NCI-H2081 (cell line): ENCODE results near the gene OAS1.
A peak's percentile ranks its signal among the peaks of the same experiment; 100 is the strongest.
"Not testable (repeated sequence)": the region's sequence is repeated elsewhere in the genome, so short reads cannot be mapped to it uniquely, and the experiment has no call there.

ENCODE experiments used
- DNase-seq, 2 experiments: peaks; one replicate each; lab custom pipeline; 2025; lab: John Stamatoyannopoulos, UW

The OAS1 gene

GRCh38 chr12:112936927-112937326 is 30.2 kb downstream of the OAS1 start:
- DNase-seq = no peak

GRCh38 chr12:112937741-112938719 is 31.3 kb downstream of the OAS1 start, which contains the start of gene OAS3:
Gene OAS3 (plus strand): TSS chr12:112938474. CDS start chr12:112938531, 57 bp downstream.
- DNase-seq = peak; percentile 27 to 39

- no peak for DNase-seq
Observed at GRCh38 chr12:112938751-112939150, 32.0 kb downstream of the OAS1 start.

DNA sequence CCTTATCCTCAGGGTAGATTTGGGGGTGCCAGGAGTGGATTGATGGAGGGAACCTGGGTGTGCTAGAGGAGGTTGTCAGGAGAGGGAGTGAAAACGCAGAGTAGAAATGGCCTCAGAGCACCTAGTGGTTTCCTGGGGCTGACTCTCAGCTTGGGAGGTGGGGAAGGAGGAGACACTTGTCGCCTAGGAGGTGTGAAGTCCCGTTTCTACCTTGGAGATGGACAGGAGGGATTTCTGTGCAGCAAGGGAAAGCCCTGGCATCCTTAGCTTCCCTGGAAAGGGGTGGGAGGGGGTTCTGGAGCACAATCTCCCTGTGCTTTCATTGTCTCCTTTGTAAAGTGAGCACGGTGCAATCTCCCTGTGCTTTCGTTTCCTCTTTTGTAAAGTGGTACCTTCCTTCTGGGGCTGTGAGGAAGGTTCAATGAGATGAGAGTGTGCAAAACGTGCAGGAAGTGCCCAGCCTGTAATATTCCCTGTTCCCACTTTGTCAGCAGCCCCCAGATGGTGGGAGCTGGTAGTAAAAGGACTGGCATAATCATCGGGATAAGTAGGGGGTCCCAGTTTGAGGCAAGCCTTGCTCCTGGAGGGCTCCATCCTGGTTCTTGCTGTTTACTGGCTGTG is 33.1 kb downstream of the OAS1 start:
- DNase-seq = no peak

- DNase-seq = no peak
Observed at GRCh38 chr12:112941528-112942335, 35.0 kb downstream of the OAS1 start.

DNA sequence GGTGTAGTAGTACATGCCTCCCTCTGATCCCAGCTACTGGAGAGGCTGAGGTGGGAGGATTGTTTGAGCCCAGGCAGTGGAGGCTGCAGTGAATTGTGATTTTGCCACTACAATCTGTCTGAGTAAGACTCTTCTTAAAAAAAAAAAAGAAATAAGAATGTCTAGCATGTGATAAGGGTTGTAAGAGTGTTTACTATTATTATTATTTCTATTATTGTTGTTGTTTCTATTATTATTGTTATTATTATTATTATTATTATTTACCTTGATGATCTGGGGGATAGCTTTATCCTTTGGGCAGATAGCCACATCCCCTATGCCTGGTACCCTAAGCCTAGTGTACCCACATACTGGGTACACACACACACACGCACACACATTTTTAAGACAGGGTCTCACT is 35.8 kb downstream of the OAS1 start:
- DNase-seq = no peak

DNA sequence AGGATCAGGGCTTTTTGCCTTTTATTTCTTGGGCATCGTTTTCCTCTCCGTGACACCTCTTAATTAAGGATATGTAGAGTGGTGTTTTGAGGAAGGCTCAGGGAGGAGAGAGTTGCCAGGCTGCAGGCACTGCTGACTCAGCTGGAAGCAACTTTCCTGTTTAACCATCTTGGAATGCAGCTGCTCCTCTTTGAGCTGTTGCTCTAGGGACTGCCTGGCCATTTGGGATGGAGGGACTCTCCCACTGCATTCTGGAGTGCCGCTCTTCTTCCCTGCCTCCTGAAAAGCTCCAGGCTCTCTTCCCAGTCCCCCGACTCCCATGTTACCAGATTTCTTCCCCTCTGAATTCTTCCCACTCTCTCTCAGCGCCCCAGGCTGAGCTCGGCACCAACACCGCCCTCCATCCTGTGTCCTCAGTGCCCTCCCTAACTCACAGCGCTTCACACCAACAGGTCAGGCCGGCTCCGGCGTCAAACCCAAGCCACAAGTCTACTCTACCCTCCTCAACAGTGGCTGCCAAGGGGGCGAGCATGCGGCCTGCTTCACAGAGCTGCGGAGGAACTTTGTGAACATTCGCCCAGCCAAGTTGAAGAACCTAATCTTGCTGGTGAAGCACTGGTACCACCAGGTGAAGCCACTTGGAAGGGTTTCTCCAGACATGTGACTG is 37.4 kb downstream of the OAS1 start:
- DNase-seq = no peak

DNA sequence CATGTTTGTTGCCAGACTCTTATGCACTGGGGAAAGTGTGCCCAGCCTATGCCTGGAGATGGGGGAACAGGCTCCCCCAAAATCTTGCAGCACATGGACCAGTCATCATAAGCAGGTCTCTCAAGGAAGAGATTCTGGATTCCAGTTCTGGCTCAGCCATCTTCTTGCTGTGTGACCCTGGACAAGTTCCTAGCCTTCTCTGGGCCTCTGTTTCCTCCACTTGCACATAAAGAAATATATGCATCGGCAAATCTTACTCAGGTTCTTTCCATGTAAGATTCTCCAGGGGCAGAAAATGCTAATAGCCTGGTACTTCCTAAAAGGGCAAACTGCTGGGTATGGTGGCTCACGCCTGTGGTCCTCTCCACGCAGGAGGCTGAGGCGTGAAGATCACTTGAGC is 38.8 kb downstream of the OAS1 start:
- no peak for DNase-seq

GRCh38 chr12:112946236-112947000 is 39.7 kb downstream of the OAS1 start:
- DNase-seq = no peak

- DNase-seq = no peak
Observed at GRCh38 chr12:112947314-112947713, 40.6 kb downstream of the OAS1 start.

DNA sequence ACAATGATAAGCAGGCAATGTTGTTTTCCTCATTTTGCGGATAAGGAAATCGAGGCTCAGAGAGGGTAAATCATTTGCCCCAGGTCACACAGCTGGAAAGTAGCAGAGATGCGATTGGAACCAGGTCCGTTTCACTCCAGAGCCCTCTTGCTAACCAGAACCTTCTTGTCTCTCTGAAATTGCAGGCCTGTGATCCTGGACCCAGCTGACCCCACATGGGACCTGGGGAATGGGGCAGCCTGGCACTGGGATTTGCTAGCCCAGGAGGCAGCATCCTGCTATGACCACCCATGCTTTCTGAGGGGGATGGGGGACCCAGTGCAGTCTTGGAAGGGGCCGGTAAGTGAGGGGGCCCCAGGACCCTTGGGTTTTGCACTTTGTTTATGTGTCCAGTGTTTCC is 41.0 kb downstream of the OAS1 start:
- no peak for DNase-seq

GRCh38 chr12:112948806-112949205 is 42.0 kb downstream of the OAS1 start:
- no peak for DNase-seq

DNA sequence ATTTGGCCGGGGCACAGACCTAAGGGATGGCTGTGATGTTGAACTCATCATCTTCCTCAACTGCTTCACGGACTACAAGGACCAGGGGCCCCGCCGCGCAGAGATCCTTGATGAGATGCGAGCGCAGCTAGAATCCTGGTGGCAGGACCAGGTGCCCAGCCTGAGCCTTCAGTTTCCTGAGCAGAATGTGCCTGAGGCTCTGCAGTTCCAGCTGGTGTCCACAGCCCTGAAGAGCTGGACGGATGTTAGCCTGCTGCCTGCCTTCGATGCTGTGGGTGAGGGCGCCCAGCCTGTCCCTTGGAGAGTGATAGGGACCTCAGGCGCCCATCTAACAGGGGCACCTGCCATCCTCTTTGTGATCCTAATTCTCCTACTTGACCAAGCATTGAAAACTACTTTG is 43.9 kb downstream of the OAS1 start:
- no peak for DNase-seq

- DNase-seq = not testable (repeated sequence)
Observed at GRCh38 chr12:112957125-112957524, 50.4 kb downstream of the OAS1 start.

DNA sequence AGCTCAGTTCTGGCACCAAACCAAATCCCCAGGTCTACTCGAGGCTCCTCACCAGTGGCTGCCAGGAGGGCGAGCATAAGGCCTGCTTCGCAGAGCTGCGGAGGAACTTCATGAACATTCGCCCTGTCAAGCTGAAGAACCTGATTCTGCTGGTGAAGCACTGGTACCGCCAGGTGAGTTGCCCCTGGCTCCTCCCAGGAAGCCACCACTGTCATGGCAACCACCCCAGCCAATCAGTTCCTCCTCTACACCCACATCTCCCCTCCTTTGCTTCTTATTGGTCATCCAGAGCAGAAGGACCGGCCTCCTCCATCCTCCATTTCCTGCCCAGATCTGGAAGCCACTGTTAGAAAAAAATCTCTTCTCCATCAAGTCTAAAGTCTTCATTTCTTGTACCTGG is 54.3 kb downstream of the OAS1 start:
- DNase-seq = no peak

- no peak for DNase-seq
Observed at GRCh38 chr12:112961536-112961935, 54.8 kb downstream of the OAS1 start.

- no peak for DNase-seq
Observed at GRCh38 chr12:112962561-112962960, 55.8 kb downstream of the OAS1 start.

DNA sequence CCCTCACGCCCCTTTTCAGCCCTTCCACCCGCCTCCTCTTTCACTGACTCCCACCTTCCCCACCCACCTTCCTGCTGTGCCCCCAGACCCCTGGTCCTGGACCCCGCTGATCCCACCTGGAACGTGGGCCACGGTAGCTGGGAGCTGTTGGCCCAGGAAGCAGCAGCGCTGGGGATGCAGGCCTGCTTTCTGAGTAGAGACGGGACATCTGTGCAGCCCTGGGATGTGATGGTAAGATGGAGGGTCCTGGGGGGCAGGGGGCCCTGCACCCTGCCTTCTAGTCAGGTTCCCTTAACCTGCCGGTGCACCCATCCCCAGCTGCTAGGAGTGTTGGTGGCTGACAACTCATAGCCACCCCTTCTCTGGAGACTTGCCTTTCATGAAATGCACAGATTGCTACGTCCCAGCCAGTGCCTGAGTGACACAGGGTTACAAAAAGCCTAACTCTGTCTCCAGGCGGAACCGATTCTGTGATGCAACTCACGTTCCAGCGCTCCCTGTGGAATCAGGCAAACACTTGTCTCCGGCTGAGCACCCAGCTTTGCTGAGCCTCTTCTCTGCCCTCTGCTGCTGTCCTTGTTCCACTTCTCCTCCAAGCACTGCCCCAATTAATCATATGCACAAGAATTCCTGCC is 56.6 kb downstream of the OAS1 start:
- DNase-seq = no peak

- no peak for DNase-seq
Observed at GRCh38 chr12:112964067-112964670, 57.4 kb downstream of the OAS1 start.

DNA sequence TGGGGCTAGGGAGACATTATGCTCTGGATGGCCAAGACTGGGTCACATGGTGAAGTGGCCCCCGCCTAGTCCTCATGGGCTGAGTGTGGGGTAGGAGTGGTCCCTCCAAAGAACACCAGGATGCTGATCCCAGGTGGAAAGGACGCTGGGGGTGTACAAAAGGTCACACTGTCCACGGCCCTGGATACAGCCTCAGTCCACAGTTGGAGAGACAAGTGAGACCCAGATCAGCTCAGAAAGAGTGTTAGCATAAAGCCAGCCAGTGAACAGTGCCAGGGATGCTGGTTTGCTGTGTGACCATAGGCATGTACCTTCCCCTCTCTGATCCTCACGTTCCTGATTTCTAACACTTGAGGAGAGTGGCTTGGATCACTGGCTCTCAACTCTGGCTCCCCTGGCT is 58.2 kb downstream of the OAS1 start:
- no peak for DNase-seq
